Lung (tissue), 12 donors: ENCODE results near the gene MAX. TPM values are rescaled to one million over a fixed set of nuclear protein-coding genes. Genes with fewer than 3 reads are reported as not detected.

ENCODE experiments used
- ATAC-seq: fragments of 200-7000 bp; cut with Tn5 transposase; one replicate; pipeline ENCODE4 v1.9.1; 2020; ENCODE audit warnings: moderate number of reproducible peaks; ENCODE audit not compliant: insufficient read depth, low FRiP score
- DNase-seq, 3 donors: peaks; one replicate each; pipeline ENCODE4 v3.0.0-alpha.2; 2013 to 2017
- H3K27ac ChIP-seq, 2 donors: one replicate each; pipeline ENCODE4 v1.5.1; 2013; ENCODE audit warnings: mild to moderate bottlenecking in 2 of 2, moderate library complexity in 2 of 2, control low read depth in 1 of 2, inconsistent platforms in 1 of 2, low read depth in 1 of 2, low read length in 1 of 2
- H3K27me3 ChIP-seq, 3 donors: one replicate each; pipeline ENCODE4 v1.5.1; 2013; ENCODE audit warnings: low read length in 2 of 3; ENCODE audit not compliant: control insufficient read depth in 3 of 3, insufficient read depth in 3 of 3
- H3K36me3 ChIP-seq, 4 donors: one replicate each; pipeline ENCODE4 v1.5.1; 2013; ENCODE audit warnings: low read length in 4 of 4, mild to moderate bottlenecking in 1 of 4, moderate library complexity in 1 of 4; ENCODE audit not compliant: control insufficient read depth in 4 of 4, insufficient read depth in 4 of 4
- H3K4me1 ChIP-seq, 5 donors: one replicate each; pipeline ENCODE4 v1.5.1; 2013; ENCODE audit warnings: low read length in 5 of 5, mild to moderate bottlenecking in 2 of 5, moderate library complexity in 1 of 5; ENCODE audit not compliant: control insufficient read depth in 5 of 5, insufficient read depth in 5 of 5
- H3K4me3 ChIP-seq: one replicate; pipeline ENCODE4 v1.5.1; 2013; ENCODE audit warnings: mild to moderate bottlenecking, control low read depth, moderate library complexity
- H3K9ac ChIP-seq, 2 donors: one replicate each; pipeline ENCODE4 v1.5.1; 2013; ENCODE audit warnings: low read length in 2 of 2, control low read depth in 1 of 2; ENCODE audit not compliant: insufficient read depth in 1 of 2
- H3K9me3 ChIP-seq, 4 donors: one replicate each; pipeline ENCODE4 v1.5.1; 2013; ENCODE audit warnings: low read length in 3 of 4, mild to moderate bottlenecking in 1 of 4, moderate library complexity in 1 of 4; ENCODE audit not compliant: control insufficient read depth in 4 of 4, insufficient read depth in 3 of 4
- WGBS, 2 donors: extraction: QIAGEN DNeasy Blood & Tissue Kit; methylation state at CpG; one replicate each; pipeline ENCODE4 v1.1.7; 2013; 5-methylcytosine and 5-hydroxymethylcytosine counted together
- polyA plus RNA-seq, 2 donors: library from polyadenylated mRNA; stranded (reverse); fragments of 200-250 nt; gene quantifications; one replicate each; pipeline ENCODE4 v1.2.1, GENCODE V29; 2013
- total RNA-seq, 2 donors: library from RNA; depleted of rRNA in 1 of 2; stranded (reverse); fragments of >200 nt in 1 of 2; gene quantifications; one replicate each; pipeline ENCODE4 v1.2.1, GENCODE V29; 2014 to 2021
- TF ChIP-seq, protein P1 (sequence below): IDR thresholded peaks from 2 replicates; pipeline ENCODE4 v1.5.1; 2012; ENCODE audit warnings: mild to moderate bottlenecking; ENCODE audit errors: control extremely low read depth, extremely low read depth
- donor health status: control.
- donor health status: control.
- donor health status: Bipolar disorder and iron deficiency.
- donor health status: healthy.
- donor health status: DM: yes; HTN: yes; CAD: no.

MAX gene
- total and polyA plus RNA-seq, 4 donors, result 45.1 to 110 (median 57.7) TPM

DNA sequence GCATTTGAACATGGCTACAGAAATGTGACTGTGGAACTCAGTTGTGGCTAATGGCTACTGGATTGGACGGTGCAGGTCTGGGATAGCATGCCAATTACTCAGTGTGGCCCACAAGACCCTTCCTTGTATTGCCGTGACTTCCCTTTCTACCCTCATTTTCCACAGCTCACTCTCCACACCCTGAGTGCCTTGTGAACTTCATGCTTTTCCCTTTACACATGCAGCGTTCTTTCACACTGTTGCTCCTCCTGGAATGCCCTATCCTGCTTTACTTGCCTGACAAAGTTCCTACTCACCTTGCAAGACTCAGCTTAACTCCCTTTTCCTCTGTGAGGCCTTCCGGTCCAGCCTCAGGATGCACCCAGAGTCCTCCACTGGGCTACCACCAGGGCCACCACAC lies 46.8 kb upstream of the MAX start:
- H3K27ac ChIP-seq, result no peak overlapping the region
- peaks cover 0 to 11% (median 4%) of the 10 kb centered on the region in 5 donors for H3K4me1 ChIP-seq
- TF ChIP-seq, protein P1, sequence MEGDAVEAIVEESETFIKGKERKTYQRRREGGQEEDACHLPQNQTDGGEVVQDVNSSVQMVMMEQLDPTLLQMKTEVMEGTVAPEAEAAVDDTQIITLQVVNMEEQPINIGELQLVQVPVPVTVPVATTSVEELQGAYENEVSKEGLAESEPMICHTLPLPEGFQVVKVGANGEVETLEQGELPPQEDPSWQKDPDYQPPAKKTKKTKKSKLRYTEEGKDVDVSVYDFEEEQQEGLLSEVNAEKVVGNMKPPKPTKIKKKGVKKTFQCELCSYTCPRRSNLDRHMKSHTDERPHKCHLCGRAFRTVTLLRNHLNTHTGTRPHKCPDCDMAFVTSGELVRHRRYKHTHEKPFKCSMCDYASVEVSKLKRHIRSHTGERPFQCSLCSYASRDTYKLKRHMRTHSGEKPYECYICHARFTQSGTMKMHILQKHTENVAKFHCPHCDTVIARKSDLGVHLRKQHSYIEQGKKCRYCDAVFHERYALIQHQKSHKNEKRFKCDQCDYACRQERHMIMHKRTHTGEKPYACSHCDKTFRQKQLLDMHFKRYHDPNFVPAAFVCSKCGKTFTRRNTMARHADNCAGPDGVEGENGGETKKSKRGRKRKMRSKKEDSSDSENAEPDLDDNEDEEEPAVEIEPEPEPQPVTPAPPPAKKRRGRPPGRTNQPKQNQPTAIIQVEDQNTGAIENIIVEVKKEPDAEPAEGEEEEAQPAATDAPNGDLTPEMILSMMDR, result no peak
- H3K9me3 ChIP-seq, result no peaks in the 10 kb centered on the region
- H3K4me3 ChIP-seq, result no peak overlapping the region
- no peaks in the 10 kb centered on the region for H3K36me3 ChIP-seq
- WGBS, 2 donors, result 94% methylated on average over 4 of the region's 4 CpGs
- peaks cover 0 to 3% (median 0%) of the 10 kb centered on the region in 3 donors for H3K27me3 ChIP-seq
- no peak for ATAC-seq
- DNase-seq, result no peak
- H3K9ac ChIP-seq, result no peak overlapping the region

DNA sequence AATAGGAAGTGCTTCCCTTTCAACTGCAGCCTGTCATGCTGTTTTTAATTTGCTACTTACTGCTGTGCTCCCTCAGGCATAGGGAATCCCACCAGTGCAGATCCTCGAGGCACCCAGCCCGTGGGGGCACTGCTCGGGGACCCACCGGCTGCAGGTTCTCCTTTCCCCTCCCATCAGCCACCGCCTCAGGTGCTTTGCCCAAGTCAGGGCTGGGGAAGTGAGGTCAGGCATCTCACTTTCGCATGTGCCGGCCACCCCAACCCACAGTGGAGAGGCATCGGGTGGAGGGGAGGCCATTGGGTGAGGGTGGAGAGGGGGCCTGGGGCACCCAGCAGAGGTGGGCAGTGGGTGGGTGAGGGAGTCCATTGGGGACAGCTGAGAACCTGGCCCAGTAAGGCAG lies 41.9 kb upstream of the MAX start:
- Histone ChIP-seq H3K27ac (no peak overlapping the region), H3K27me3 (peaks cover 0 to 3% (median 0%) of the 10 kb centered on the region in 3 donors), H3K36me3 (no peaks in the 10 kb centered on the region), H3K4me1 (peaks cover 0 to 12% (median 7%) of the 10 kb centered on the region in 5 donors), H3K9ac (no peak overlapping the region), H3K9me3 (no peaks in the 10 kb centered on the region), H3K4me3 (no peak overlapping the region)
- 91% methylated on average over 8 of the region's 8 CpGs for WGBS, 2 donors
- TF ChIP-seq, protein P1, result no peak
- ATAC-seq, result no peak
- no peak for DNase-seq

DNA sequence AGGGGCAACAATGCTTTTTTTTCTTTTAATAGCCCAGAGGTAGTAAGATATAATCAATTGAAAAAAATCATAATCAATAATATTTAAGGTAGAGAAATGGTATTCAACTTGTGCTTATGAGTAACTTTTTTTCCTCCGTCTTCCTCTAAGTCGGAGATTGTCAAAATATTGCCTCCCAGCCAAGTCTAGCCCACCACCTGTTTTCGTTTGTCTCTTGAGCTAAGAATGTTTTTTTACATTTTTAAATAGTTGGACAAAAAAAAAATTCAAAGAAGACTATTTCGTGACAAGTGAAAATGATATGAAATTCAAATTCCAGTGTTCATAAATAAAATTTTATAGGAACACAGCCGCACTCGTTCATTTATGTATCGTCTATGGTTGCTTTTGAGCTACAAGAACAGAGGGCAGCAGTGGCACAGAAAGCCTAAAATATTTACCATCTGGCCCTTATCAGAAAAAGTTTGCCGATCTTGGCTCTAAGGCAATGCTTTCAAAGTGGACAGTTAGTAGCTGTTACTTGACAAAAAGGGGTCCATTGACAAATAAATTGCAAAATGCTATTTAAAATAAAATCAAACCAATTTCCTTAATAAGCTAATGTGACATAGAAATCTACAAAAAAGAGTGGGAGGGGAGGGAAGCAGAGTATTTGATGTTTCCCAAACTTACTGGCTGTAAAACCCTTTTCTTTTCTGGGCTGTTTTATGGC lies 40.8 kb upstream of the MAX start:
- no peak for ATAC-seq
- 78 to 85% methylated on average over 8 of the region's 8 CpGs for WGBS, 2 donors
- peak; percentile 23 to 79 (median 78) for DNase-seq

More for the DNA sequence above, 40.8 kb upstream of the MAX start:
- H3K4me3 ChIP-seq, result no peak overlapping the region
- H3K9ac ChIP-seq, result no peak overlapping the region
- TF ChIP-seq, protein P1, result no peak
- no peaks in the 10 kb centered on the region for H3K9me3 ChIP-seq
- H3K27ac ChIP-seq, result no peak overlapping the region
- H3K36me3 ChIP-seq, result no peaks in the 10 kb centered on the region
- H3K27me3 ChIP-seq, result peaks cover 0 to 3% (median 0%) of the 10 kb centered on the region in 3 donors
- peaks cover 0 to 12% (median 7%) of the 10 kb centered on the region in 5 donors for H3K4me1 ChIP-seq
